HG03103 (cell line): ENCODE data around the gene SSH2.

Experiments used
- ATAC-seq: cut with Tn5 transposase; IDR thresholded peaks from one replicate; pipeline ENCODE4 v1.9.1; 2021; ENCODE audit warnings: low read depth; ENCODE audit not compliant: unreplicated experiment

SSH2 gene

GRCh38 chr17:29716566-29716965, 213.5 kb downstream of the SSH2 start:
- no peak for ATAC-seq

- ATAC-seq, result no peak
These were observed 214.3 kb downstream of the SSH2 start for GRCh38 chr17:29715680-29716079.

GRCh38 chr17:29714146-29714545, 215.9 kb downstream of the SSH2 start:
- no peak for ATAC-seq

GRCh38 chr17:29713626-29714025, 216.4 kb downstream of the SSH2 start:
- ATAC-seq, result no peak

DNA sequence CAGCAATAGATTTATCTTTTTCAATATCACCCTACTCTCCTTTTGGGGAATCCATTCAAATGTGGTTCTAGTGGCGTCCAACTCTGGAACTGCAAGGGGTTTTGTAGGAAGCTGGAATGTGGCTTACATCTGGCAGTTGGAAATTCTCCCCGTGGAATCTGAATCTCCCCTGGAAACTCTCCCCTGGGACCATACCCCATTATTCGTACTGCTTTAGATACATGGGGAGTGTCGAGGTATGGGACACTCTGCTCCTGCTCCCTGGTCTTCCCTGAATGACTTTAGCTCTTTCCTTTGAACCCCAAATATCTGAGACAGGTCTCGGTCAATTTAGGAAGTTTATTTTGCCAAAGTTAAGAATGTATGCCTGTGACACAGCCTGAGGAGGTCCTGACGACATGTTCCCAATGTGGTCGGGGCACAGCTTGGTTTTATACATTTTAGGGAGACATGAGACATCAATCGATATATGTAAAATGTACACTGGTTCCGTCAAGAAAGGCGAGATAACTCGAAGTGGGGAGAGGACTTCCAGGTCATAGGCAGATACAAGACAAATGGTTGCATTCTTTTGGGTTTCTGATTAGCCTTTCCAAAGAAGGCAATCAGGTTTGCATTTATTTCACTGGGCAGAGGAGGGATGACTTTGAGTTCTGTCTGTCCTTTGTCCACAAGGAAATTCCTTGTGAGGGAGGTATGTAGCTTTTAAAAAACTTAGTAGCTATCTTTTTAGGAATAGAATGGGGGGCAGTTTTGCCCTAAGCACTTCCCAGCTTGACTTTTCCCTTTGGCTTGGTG, 218.2 kb downstream of the SSH2 start:
- no peak for ATAC-seq

DNA sequence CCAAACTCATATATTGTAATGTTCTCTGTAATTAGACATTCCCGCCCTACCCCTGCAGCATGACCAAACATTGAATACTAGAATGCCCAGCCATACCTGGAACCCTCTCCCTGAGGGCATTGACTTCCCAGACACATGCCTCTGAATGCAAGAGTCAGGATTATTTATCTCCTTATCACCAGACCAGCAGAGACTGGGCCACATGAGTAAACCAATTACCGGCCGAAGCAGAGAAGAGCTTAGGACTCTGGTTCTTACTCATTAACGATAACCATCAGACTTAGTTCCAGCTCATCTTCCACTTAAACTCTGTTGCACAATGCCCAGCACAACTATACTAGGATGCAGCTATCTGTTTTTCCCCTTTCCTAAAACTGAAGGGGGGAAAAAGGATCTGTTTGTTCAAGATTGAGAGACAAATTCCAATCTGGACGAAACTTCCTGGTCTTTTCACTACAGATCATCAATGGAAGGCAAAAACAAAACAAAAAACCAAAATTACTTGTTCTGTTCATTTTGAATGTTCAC, 219.1 kb downstream of the SSH2 start:
- no peak for ATAC-seq

GRCh38 chr17:29710520-29710884, 219.5 kb downstream of the SSH2 start:
- no peak for ATAC-seq

DNA sequence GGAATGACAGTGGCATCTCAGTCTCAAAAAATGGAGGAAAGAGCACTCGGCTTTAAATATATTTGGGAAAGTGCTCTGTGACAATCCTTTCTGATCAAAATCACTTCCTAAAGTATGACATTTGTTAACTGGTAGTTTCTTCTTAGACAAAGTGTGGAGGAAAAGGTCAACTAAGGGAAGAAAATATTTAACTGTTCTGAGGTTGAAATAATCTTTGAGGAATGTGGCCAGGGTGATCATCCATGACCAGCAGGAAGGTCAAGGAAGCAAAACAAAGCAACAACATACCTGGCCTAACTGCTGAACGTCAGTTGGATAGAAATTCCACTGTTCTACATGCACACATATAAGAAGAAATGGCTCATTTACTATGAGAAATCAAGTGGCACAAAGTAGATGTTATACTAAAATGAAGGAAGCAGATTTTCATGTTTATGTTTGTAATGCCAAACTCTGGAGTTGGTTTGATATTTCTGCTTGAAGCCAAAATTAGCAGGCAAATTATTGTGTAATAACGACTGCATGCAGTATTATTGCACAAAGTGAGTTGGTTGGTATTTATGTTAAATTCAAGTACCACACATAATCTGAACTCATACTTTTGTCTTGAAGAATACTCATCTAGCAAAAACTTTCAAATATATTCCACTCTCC, 220.0 kb downstream of the SSH2 start:
- ATAC-seq, result no peak

DNA sequence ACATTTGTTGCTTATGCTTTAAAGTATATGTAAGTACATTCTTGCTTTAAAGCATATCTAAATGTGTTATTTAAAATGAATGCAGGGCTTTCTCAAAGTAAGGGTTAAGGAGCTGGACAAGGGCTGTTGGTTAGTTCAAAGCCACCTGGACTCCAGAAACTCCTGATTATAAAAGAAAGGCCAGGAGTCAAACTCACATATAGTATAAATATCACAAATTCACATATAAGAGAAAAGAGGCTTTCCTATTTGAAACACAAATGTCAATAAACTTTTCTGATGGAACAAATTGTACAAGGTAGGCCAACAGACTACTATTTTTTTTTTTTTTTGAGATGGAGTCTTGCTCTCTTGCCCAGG, 222.8 kb downstream of the SSH2 start:
- no peak for ATAC-seq

DNA sequence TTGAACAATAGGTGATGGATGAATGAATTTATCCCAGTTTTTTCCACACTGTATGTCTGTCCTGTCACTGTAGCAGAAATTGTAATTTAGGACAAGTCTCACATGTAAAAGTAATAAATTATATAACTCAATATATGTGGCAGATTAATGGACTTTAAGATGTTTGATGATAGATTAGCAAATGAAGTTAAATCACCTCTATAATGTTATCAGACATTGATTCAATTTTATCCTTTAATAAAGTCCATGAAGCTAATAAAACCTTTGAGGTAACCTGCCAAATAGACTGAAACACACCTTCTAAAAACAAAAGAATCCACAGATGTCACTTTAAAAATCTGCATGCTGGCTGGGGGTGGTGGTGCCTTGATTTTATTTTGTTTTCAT, 224.0 kb downstream of the SSH2 start:
- ATAC-seq, result no peak

GRCh38 chr17:29705386-29705785, 224.6 kb downstream of the SSH2 start:
- ATAC-seq, result no peak

DNA sequence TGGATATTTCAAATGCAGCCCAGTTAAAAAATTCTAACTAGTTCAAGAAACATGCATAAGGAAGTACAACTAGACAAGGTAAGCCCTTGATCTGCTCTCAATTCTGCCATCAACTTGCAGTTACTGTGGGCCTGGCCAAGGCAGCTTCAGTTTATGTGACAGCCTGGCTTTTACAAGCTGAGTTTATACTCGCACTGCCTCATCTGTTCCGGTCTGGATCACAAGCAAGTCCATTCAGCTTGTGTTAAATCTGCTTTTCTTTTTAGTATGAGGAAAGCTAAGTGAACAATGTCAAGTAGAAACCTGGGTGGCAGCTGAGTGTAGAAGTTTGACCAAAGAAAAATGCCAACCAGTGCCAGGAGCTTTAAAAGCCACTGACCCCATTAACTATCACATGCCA, 230.7 kb downstream of the SSH2 start:
- no peak for ATAC-seq

GRCh38 chr17:29698837-29699236, 231.2 kb downstream of the SSH2 start:
- ATAC-seq, result no peak

- ATAC-seq, result no peak
These were observed 231.8 kb downstream of the SSH2 start for GRCh38 chr17:29698019-29698777.

- ATAC-seq, result no peak
These were observed 232.7 kb downstream of the SSH2 start for GRCh38 chr17:29697371-29697770.

DNA sequence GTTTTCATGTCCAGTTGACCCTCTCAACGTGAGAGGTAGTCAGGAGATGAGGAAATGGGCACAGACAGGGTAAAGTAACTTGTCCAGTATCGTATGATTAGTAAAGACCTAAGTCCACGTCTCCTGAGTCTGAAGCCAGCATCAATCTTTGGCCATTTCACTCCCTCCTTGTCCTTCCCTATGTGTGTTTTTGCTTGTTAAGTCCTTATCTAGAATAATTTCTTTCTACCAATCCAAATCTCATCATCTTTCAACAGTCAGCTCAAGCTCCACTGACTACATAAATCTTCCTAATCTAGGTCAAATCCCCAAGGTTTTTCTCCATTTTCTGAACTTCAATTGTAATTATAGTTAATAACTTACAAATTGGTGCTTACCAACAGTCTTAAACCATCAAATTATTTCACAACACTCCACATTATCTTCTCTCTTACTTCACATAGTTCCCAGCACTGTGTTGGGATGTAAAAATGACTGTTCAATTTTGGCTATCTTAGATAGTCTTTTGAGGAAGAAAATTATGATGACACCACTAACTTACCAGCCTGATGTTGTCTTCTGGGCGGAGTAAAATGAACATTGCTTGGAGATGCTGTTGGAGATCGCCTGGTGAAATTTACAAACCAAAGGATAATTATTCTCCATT, 235.0 kb downstream of the SSH2 start:
- no peak for ATAC-seq

DNA sequence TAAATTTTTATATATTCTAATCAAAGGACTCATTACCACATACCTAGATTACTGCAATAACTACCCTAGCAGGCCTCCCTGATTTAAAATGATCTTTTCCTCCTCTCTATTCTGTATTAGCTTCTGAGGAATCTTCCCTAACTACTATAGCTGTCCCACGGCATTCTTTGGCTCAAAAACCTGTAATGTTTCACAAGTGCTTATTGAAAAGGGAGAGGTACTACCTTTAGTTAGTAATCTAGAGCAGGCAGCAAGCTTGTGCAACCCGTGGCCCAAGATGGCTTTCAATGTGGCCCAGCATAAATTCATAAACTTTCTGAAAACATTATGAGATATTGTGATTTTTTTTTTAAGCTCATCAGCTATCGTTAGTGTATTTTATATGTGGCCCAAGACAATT, 236.3 kb downstream of the SSH2 start:
- no peak for ATAC-seq

DNA sequence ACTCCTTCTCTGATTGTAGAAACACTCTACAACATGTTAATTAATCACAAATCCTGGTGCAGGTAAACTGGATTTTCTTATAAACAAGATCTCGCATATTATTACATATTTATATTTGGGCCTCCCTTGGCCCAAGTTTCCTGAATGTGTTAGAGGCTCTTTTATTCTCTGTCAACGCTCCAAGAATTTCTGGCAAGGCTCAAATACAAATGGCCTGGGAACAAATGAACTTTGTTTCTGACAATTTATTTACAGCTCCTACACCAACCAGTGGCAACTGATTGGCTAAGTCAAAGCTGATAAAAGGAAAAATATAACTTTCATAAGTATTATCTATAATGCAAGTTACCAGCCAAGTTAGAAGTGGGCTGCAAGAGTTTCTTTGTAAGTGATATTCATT, 242.4 kb downstream of the SSH2 start:
- ATAC-seq, result no peak

DNA sequence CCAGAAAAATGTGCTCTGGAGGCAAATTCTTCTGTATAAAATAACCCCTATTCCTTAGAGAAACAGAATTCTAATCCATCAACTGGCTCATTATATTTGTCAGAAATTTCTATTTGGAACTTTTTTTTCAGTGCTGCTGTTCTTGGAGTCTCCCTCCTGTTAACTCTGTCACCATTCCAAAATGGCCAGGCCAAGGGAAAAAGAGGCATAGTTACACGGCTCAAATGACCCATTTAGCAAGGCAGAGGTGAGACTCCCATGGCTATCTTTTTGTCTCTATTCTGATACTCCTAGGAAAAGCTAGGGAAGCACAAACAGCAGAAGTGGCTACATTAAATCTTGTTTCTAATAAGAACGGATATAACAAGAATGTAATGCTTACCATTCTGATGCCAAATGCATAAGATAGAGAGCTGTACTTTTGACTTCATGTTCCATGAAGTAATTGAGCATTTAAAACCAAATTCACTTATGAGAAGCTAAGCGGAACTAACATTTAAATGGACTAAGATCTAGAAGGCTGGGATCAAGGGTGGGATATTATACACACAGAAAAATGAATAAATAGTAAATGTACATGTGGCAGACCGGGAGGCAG, 242.9 kb downstream of the SSH2 start:
- no peak for ATAC-seq

- no peak for ATAC-seq
These were observed 246.5 kb downstream of the SSH2 start for GRCh38 chr17:29683481-29683880.

- no peak for ATAC-seq
These were observed 247.0 kb downstream of the SSH2 start for GRCh38 chr17:29682987-29683386.
